Measurements from ENCODE around the gene TRMT112. TPM values are rescaled to one million over a fixed set of nuclear protein-coding genes. Genes with fewer than 3 reads are reported as not detected.

The TRMT112 gene
- polyA plus RNA-seq, 2 of the 4 experiments (the other 2 are of a cell fraction): 363 to 440 TPM

- H3K4me1 ChIP-seq: peaks cover 32% of the 10 kb centered on the region
- H3K4me3 ChIP-seq: peak overlapping the region; percentile 72
- H3K27ac ChIP-seq: peak overlapping the region; percentile 94 to 97
- peak; percentile 35 to 46 for ATAC-seq
- TF ChIP-seq, protein P1, sequence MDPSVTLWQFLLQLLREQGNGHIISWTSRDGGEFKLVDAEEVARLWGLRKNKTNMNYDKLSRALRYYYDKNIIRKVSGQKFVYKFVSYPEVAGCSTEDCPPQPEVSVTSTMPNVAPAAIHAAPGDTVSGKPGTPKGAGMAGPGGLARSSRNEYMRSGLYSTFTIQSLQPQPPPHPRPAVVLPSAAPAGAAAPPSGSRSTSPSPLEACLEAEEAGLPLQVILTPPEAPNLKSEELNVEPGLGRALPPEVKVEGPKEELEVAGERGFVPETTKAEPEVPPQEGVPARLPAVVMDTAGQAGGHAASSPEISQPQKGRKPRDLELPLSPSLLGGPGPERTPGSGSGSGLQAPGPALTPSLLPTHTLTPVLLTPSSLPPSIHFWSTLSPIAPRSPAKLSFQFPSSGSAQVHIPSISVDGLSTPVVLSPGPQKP (IDR thresholded peaks at IDR 0.05; ENCODE audit: low read depth, low read length): no peak
- TF ChIP-seq RAD21 (conservative IDR thresholded peaks at IDR 0.05 in 1 of 2, IDR thresholded peaks at IDR 0.05 in 1 of 2): no peak
- TF ChIP-seq HOXA7 (CRISPR knock-in tag; IDR thresholded peaks at IDR 0.05): no peak
- no peak for TF ChIP-seq POLR2A (IDR thresholded peaks at IDR 0.05; ENCODE audit: low read length)
- TF ChIP-seq SMC3 (IDR thresholded peaks at IDR 0.05): 0 out of 3 replicates have a peak, but pooled peaks have one; percentile 2
- peak; percentile 16; the same call in 1 of the 2 replicates for TF ChIP-seq TFCP2L1 (CRISPR knock-in tag; IDR thresholded peaks at IDR 0.05)
- TF ChIP-seq FOSB (CRISPR knock-in tag; IDR thresholded peaks at IDR 0.05): 0 out of 2 replicates have a peak, but pooled peaks have one; percentile 53
- TF ChIP-seq FOXS1 (CRISPR knock-in tag; IDR thresholded peaks at IDR 0.05): no peak
- TF ChIP-seq EHF (CRISPR knock-in tag; IDR thresholded peaks at IDR 0.05): no peak
- no peak for TF ChIP-seq E2F6 (IDR thresholded peaks at IDR 0.05; ENCODE audit: borderline replicate concordance, low read depth)
- no peak for TF ChIP-seq SREBF2 (IDR thresholded peaks at IDR 0.05)
- peak; percentile 29 to 58; a peak in 2 of 4 replicates for TF ChIP-seq CEBPB (IDR thresholded peaks at IDR 0.05)
- no peak for TF ChIP-seq ZNF302 (CRISPR knock-in tag; IDR thresholded peaks at IDR 0.05)
- no peak for TF ChIP-seq ESRRA (IDR thresholded peaks at IDR 0.05; ENCODE audit: borderline replicate concordance, low read length)
- TF ChIP-seq, protein P2, sequence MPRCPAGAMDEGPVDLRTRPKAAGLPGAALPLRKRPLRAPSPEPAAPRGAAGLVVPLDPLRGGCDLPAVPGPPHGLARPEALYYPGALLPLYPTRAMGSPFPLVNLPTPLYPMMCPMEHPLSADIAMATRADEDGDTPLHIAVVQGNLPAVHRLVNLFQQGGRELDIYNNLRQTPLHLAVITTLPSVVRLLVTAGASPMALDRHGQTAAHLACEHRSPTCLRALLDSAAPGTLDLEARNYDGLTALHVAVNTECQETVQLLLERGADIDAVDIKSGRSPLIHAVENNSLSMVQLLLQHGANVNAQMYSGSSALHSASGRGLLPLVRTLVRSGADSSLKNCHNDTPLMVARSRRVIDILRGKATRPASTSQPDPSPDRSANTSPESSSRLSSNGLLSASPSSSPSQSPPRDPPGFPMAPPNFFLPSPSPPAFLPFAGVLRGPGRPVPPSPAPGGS (IDR thresholded peaks at IDR 0.05): 0 out of 3 replicates have a peak, but pooled peaks have one; percentile 29
- no peak for TF ChIP-seq MAX (IDR thresholded peaks at IDR 0.05)
- TF ChIP-seq USF2 (IDR thresholded peaks at IDR 0.05): no peak
- TF ChIP-seq, protein P3, sequence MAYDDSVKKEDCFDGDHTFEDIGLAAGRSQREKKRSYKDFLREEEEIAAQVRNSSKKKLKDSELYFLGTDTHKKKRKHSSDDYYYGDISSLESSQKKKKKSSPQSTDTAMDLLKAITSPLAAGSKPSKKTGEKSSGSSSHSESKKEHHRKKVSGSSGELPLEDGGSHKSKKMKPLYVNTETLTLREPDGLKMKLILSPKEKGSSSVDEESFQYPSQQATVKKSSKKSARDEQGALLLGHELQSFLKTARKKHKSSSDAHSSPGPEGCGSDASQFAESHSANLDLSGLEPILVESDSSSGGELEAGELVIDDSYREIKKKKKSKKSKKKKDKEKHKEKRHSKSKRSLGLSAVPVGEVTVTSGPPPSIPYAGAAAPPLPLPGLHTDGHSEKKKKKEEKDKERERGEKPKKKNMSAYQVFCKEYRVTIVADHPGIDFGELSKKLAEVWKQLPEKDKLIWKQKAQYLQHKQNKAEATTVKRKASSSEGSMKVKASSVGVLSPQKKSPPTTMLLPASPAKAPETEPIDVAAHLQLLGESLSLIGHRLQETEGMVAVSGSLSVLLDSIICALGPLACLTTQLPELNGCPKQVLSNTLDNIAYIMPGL (CRISPR knock-in tag; IDR thresholded peaks at IDR 0.05; ENCODE audit: borderline replicate concordance): peak; percentile 22; the same call in 1 of the 2 replicates
- TF ChIP-seq HOXB5 (CRISPR knock-in tag; IDR thresholded peaks at IDR 0.05): no peak
- no peak for TF ChIP-seq PHF8 (IDR thresholded peaks at IDR 0.05; ENCODE audit: borderline replicate concordance, low read depth)
- peak; percentile 100 for TF ChIP-seq ZFP36 (IDR thresholded peaks at IDR 0.05; ENCODE audit: borderline replicate concordance, partially characterized antibody)
- TF ChIP-seq KDM1A (IDR thresholded peaks at IDR 0.05; ENCODE audit: low read depth): no peak
- no peak for TF ChIP-seq CBX2 (IDR thresholded peaks at IDR 0.05; ENCODE audit: borderline replicate concordance, low read depth)
- peak; percentile 52 for TF ChIP-seq PBX3 (IDR thresholded peaks at IDR 0.05)
- TF ChIP-seq KDM5A (IDR thresholded peaks at IDR 0.05): 0 out of 2 replicates have a peak, but pooled peaks have one; percentile 31
- TF ChIP-seq GATA3 (IDR thresholded peaks at IDR 0.05; ENCODE audit: borderline replicate concordance): peak; percentile 8; the same call in 1 of the 2 replicates
- no peak for TF ChIP-seq RARB (CRISPR knock-in tag; IDR thresholded peaks at IDR 0.05)
- TF ChIP-seq TP53 (CRISPR knock-in tag; IDR thresholded peaks at IDR 0.05): no peak
- no peak for TF ChIP-seq RCOR1 (IDR thresholded peaks at IDR 0.05; ENCODE audit: low read depth, low read length)
- ChIA-PET POLR2A (interaction anchor here (0.8 to 5.9 kb wide), 11 partner anchors 8 to 83 kb away, joined by 3 to 53 read pairs (median 5); partner anchors contain the start of genes BAD, ESRRA, FKBP2 and GPR137), CTCF (interaction anchor here (1.1 to 16.0 kb wide), 11 partner anchors 8 to 499 kb away, joined by 3 to 220 read pairs (median 5); partner anchors contain the start of genes BAD, CATSPERZ, ESRRA and PLCB3)
- FAIRE-seq: no peak
- H3K4me2 ChIP-seq: peak overlapping the region; percentile 97
- WGBS (ENCODE audit: missing lambda C conversion rate): 4% methylated on average over 12 of the region's 34 CpGs
- peak in 1 of 2 experiments; percentile 76 for DNase-seq (ENCODE audit: low read depth in 1 of 2, low spot score in 1 of 2)
- no peaks in the 10 kb centered on the region for H3K9me3 ChIP-seq
Observed at GRCh38 chr11:64268893-64269539, 48.3 kb downstream of the TRMT112 start.

Measured in A549 (cell line).